HepG2 (cell line): ENCODE results near the gene ZNF212. TPM values are rescaled to one million over a fixed set of nuclear protein-coding genes. Genes with fewer than 3 reads are reported as not detected.
A peak's percentile ranks its signal among the peaks of the same experiment; 100 is the strongest.

ENCODE experiments used
- ATM ChIP-seq: fragments of 450-650 bp; IDR thresholded peaks from 2 replicates; pipeline ENCODE4 v1.7.1; 2017; ENCODE audit warnings: mild to moderate bottlenecking, borderline replicate concordance
- CBX1 ChIP-seq: IDR thresholded peaks from one replicate; pipeline ENCODE4 v1.6.1; 2016; ENCODE audit warnings: antibody characterized with exemption, low read depth
- ELF4 ChIP-seq: sonication (generic); formaldehyde crosslinking; IDR thresholded peaks from 2 replicates; pipeline ENCODE4 v1.5.0; 2020; ENCODE audit warnings: missing genetic modification reagents, mild to moderate bottlenecking, moderate library complexity, borderline replicate concordance
- JUNB ChIP-seq: sonication (generic); formaldehyde crosslinking; IDR thresholded peaks from 2 replicates; pipeline ENCODE4 v1.8.0; 2022; ENCODE audit warnings: missing genetic modification reagents, mild to moderate bottlenecking, borderline replicate concordance
- MAF1 ChIP-seq: sonication (generic); formaldehyde crosslinking; IDR thresholded peaks from 2 replicates; pipeline ENCODE4 v1.5.0; 2020; ENCODE audit warnings: missing genetic modification reagents, borderline replicate concordance
- NRL ChIP-seq: sonication (generic); formaldehyde crosslinking; IDR thresholded peaks from 2 replicates; pipeline ENCODE4 v1.5.0; 2020; ENCODE audit warnings: missing genetic modification reagents, mild to moderate bottlenecking, moderate library complexity, borderline replicate concordance
- PCBP1 ChIP-seq: fragments of 200-400 bp; formaldehyde crosslinking; IDR thresholded peaks from 2 replicates; pipeline ENCODE4 v1.6.1; 2017; ENCODE audit warnings: mild to moderate bottlenecking, low read depth, low read length, borderline replicate concordance
- POLR2AphosphoS2 ChIP-seq: IDR thresholded peaks from 2 replicates; pipeline ENCODE4 v1.6.1; 2011; ENCODE audit warnings: low read depth, low read length, improper control_type of control experiment
- ZFP36L1 ChIP-seq: sonication (generic); formaldehyde crosslinking; IDR thresholded peaks from 2 replicates; pipeline ENCODE4 v1.8.0; 2022; ENCODE audit warnings: mild to moderate bottlenecking, missing genetic modification reagents, moderate library complexity
- ZNF225 ChIP-seq: sonication (generic); formaldehyde crosslinking; IDR thresholded peaks from 2 replicates; pipeline ENCODE4 v1.4.0; 2020; ENCODE audit warnings: mild to moderate bottlenecking, missing genetic modification reagents
- ZNF337 ChIP-seq: sonication (generic); formaldehyde crosslinking; IDR thresholded peaks from 2 replicates; pipeline ENCODE4 v1.5.1; 2020; ENCODE audit warnings: missing genetic modification reagents, low read depth, mild to moderate bottlenecking, borderline replicate concordance
- ZNF354B ChIP-seq: sonication (generic); formaldehyde crosslinking; IDR thresholded peaks from 2 replicates; pipeline ENCODE4 v1.8.0; 2022; ENCODE audit warnings: mild to moderate bottlenecking, missing genetic modification reagents
- ZNF383 ChIP-seq: sonication (generic); formaldehyde crosslinking; IDR thresholded peaks from 2 replicates; pipeline ENCODE4 v1.4.0; 2020; ENCODE audit warnings: missing genetic modification reagents, mild to moderate bottlenecking, borderline replicate concordance
- ZNF552 ChIP-seq: sonication (generic); formaldehyde crosslinking; IDR thresholded peaks from 2 replicates; pipeline ENCODE4 v1.9.0; 2022; ENCODE audit warnings: missing genetic modification reagents, mild to moderate bottlenecking, borderline replicate concordance
- ZNF766 ChIP-seq: sonication (generic); formaldehyde crosslinking; IDR thresholded peaks from 2 replicates; pipeline ENCODE4 v1.5.0; 2020; ENCODE audit warnings: missing genetic modification reagents, borderline replicate concordance
- ZNF777 ChIP-seq: sonication (generic); formaldehyde crosslinking; IDR thresholded peaks from 2 replicates; pipeline ENCODE4 v1.4.0; 2020; ENCODE audit warnings: missing genetic modification reagents
- ZNF83 ChIP-seq: sonication (generic); formaldehyde crosslinking; IDR thresholded peaks from 2 replicates; pipeline ENCODE4 v1.4.0; 2020; ENCODE audit warnings: missing genetic modification reagents, mild to moderate bottlenecking, borderline replicate concordance
- ZNF878 ChIP-seq: sonication (generic); formaldehyde crosslinking; IDR thresholded peaks from 2 replicates; pipeline ENCODE4 v1.8.1; 2023; ENCODE audit warnings: mild to moderate bottlenecking, missing genetic modification reagents, moderate library complexity
- ZSCAN30 ChIP-seq: sonication (generic); formaldehyde crosslinking; IDR thresholded peaks from 2 replicates; pipeline ENCODE4 v1.5.0; 2020; ENCODE audit warnings: mild to moderate bottlenecking, missing genetic modification reagents
- polyA plus RNA-seq, 8 experiments: library from polyadenylated mRNA; depleted of rRNA in 3 of 8; stranded (reverse) in 7 of 8; unstranded in 1 of 8; fragments of >200 nt; fragmentation: Illumina TruSeq in 4 of 8; extraction: Trizol in 4 of 8; gene quantifications; 2 replicates each; pipeline versions ENCODE4 v1.2.1 to v1.2.3, GENCODE V29; 2011 to 2016; ENCODE audit warnings: low read depth in 4 of 8, missing spikeins in 1 of 8, mixed read lengths in 1 of 8; ENCODE audit not compliant: insufficient read depth in 1 of 8
- total RNA-seq, 5 experiments: library from RNA; depleted of rRNA; stranded (reverse); fragments of >200 nt; fragmentation: Illumina TruSeq; extraction: Trizol; gene quantifications; 2 replicates each; pipeline ENCODE4 v1.2.3, GENCODE V29; 2016; ENCODE audit warnings: low read depth in 1 of 5
- TF ChIP-seq, protein P1 (sequence below): sonication (generic); formaldehyde crosslinking; IDR thresholded peaks from 2 replicates; pipeline ENCODE4 v1.9.0; 2021; ENCODE audit warnings: missing genetic modification reagents, borderline replicate concordance
- TF ChIP-seq, protein P2 (sequence below): sonication (generic); formaldehyde crosslinking; IDR thresholded peaks from 2 replicates; pipeline ENCODE4 v1.5.1; 2020; ENCODE audit warnings: mild to moderate bottlenecking, missing genetic modification reagents, borderline replicate concordance
- TF ChIP-seq, protein P3 (sequence below): sonication (generic); formaldehyde crosslinking; IDR thresholded peaks from 2 replicates; pipeline ENCODE4 v1.5.0; 2020; ENCODE audit warnings: mild to moderate bottlenecking, missing genetic modification reagents

ZNF212 gene
- total and polyA plus RNA-seq, 2 of the 13 experiments (the other 11 are each of a cell fraction or from before 2014, with no cell fraction given), result 2.6 to 3.8 TPM

DNA sequence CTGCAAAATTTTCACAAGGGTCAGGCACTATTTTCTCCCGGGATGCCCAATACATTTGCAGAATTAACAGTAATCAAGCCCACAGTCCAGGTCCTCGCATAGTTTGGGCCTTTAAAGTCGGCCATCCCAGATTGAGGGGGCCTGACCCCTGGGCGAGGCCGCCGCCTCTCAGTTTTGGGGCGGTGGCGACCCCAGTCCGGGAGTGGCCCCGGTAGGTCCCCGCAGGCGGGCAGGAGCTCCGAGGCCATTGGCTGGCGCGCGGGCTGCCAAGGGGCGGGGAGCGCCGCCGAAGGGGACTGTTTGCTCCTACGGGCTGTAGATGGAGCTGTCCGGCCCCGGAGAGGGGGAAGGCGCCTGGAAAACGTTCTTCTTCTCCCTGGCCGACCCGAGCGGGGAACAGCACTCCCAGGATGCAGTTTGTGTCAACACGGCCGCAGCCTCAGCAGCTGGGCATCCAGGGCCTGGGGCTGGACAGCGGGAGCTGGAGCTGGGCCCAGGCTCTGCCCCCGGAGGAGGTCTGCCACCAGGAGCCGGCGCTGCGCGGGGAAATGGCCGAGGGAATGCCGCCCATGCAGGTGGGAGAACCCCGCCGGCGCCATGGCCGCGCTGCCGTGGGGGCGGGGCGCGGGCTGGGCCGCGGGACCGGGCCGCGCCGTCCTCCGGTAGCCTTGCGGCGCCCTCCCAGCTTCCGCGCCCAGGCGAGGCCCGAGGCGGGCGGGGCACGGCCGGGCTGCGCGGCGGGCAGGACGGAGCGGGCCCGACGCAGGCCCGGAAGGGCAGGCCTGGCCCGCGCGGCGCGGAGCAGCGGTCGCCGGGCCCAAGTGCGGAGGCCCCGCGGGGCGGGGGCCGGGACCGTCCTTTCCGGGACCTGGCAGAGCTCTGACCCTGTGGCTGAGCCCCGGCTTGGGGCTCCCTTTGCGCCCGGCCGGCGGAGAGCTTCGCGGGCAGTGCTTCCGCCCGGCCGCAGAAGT is 44.0 kb upstream of the ZNF212 start, which contains the start of gene ZNF282 (continued):
- TF ChIP-seq POLR2AphosphoS2 (no peak), ZNF383 (no peak), ZNF354B (CRISPR knock-in tag) (no peak), ELF4 (no peak), PCBP1 (no peak), ZNF777 (0 out of 2 replicates have a peak, but pooled peaks have one; percentile 41), ZNF83 (CRISPR knock-in tag) (no peak), MAF1 (CRISPR knock-in tag) (peak; percentile 66; the same call in 1 of the 2 replicates), ATM (no peak), ZNF337 (CRISPR knock-in tag) (no peak), CBX1 (peak; percentile 18), ZFP36L1 (CRISPR knock-in tag) (no peak), ZNF766 (CRISPR knock-in tag) (peak; percentile 87; the same call in 1 of the 2 replicates), ZNF552 (CRISPR knock-in tag) (peak; percentile 43; the same call in 1 of the 2 replicates), ZNF878 (CRISPR knock-in tag) (no peak), ZSCAN30 (no peak), NRL (peak; percentile 94; the same call in 1 of the 2 replicates), ZNF225 (CRISPR knock-in tag) (no peak), JUNB (no peak)
- TF ChIP-seq, protein P1, sequence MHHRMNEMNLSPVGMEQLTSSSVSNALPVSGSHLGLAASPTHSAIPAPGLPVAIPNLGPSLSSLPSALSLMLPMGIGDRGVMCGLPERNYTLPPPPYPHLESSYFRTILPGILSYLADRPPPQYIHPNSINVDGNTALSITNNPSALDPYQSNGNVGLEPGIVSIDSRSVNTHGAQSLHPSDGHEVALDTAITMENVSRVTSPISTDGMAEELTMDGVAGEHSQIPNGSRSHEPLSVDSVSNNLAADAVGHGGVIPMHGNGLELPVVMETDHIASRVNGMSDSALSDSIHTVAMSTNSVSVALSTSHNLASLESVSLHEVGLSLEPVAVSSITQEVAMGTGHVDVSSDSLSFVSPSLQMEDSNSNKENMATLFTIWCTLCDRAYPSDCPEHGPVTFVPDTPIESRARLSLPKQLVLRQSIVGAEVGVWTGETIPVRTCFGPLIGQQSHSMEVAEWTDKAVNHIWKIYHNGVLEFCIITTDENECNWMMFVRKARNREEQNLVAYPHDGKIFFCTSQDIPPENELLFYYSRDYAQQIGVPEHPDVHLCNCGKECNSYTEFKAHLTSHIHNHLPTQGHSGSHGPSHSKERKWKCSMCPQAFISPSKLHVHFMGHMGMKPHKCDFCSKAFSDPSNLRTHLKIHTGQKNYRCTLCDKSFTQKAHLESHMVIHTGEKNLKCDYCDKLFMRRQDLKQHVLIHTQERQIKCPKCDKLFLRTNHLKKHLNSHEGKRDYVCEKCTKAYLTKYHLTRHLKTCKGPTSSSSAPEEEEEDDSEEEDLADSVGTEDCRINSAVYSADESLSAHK, result no peak
- TF ChIP-seq, protein P2, sequence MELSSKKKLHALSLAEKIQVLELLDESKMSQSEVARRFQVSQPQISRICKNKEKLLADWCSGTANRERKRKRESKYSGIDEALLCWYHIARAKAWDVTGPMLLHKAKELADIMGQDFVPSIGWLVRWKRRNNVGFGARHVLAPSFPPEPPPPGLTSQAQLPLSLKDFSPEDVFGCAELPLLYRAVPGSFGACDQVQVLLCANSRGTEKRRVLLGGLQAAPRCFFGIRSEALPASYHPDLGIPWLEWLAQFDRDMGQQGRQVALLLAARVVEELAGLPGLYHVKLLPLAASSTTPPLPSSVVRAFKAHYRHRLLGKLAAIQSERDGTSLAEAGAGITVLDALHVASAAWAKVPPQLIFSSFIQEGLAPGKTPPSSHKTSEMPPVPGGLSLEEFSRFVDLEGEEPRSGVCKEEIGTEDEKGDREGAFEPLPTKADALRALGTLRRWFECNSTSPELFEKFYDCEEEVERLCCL (CRISPR knock-in tag), result no peak
- TF ChIP-seq, protein P3, sequence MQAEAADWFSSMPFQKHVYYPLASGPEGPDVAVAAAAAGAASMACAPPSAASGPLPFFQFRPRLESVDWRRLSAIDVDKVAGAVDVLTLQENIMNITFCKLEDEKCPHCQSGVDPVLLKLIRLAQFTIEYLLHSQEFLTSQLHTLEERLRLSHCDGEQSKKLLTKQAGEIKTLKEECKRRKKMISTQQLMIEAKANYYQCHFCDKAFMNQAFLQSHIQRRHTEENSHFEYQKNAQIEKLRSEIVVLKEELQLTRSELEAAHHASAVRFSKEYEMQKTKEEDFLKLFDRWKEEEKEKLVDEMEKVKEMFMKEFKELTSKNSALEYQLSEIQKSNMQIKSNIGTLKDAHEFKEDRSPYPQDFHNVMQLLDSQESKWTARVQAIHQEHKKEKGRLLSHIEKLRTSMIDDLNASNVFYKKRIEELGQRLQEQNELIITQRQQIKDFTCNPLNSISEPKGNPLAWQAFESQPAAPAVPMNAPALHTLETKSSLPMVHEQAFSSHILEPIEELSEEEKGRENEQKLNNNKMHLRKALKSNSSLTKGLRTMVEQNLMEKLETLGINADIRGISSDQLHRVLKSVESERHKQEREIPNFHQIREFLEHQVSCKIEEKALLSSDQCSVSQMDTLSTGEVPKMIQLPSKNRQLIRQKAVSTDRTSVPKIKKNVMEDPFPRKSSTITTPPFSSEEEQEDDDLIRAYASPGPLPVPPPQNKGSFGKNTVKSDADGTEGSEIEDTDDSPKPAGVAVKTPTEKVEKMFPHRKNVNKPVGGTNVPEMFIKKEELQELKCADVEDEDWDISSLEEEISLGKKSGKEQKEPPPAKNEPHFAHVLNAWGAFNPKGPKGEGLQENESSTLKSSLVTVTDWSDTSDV (CRISPR knock-in tag), result peak; percentile 94; the same call in 1 of the 2 replicates
